Astrocyte of the cerebellum (primary cell): ENCODE results near the gene POMGNT1.

ENCODE experiments used
- DNase-seq: peaks from one replicate; pipeline ENCODE4 v3.0.0-alpha.2; 2011; ENCODE audit warnings: low read depth
- H3K4me3 ChIP-seq: 2 replicates; pipeline ENCODE4 v1.5.1; 2011; ENCODE audit warnings: mild to moderate bottlenecking, low read depth, low read length, moderate library complexity
- in situ Hi-C: cut with HindIII; loops from 2 replicates; pipeline ENCODE4 v1.10.0; 2017; ENCODE audit warnings: low sequenced_read_pairs
- TF ChIP-seq, protein P1 (sequence below): IDR thresholded peaks from 2 replicates; pipeline ENCODE4 v1.5.1; 2012; ENCODE audit warnings: low read length, low read depth, moderate library complexity, mild to moderate bottlenecking; ENCODE audit errors: missing control alignments

POMGNT1 gene

DNA sequence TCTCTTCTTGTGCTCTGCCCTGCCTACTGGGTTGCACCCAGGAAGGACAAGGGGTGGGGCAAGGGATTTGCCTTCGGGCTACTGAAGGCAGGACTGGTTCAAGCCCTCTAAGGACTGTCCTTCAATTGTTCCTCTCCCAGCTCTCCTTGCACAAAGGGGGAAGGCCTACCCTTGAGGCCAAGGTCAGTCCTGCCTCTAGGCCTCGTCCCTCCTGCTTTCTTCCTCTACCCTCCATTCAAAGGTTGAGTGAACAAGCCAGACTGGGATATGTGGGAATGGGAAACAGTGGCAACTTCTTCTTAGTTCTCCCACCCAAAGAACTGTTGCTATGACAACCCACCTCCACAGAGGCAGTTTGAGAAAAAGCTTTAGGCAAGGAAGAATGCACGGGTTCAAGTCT lies 7.6 kb upstream of the POMGNT1 start:
- in situ Hi-C loops = no loop called here
- no peak overlapping the region for H3K4me3 ChIP-seq
- TF ChIP-seq, protein P1, sequence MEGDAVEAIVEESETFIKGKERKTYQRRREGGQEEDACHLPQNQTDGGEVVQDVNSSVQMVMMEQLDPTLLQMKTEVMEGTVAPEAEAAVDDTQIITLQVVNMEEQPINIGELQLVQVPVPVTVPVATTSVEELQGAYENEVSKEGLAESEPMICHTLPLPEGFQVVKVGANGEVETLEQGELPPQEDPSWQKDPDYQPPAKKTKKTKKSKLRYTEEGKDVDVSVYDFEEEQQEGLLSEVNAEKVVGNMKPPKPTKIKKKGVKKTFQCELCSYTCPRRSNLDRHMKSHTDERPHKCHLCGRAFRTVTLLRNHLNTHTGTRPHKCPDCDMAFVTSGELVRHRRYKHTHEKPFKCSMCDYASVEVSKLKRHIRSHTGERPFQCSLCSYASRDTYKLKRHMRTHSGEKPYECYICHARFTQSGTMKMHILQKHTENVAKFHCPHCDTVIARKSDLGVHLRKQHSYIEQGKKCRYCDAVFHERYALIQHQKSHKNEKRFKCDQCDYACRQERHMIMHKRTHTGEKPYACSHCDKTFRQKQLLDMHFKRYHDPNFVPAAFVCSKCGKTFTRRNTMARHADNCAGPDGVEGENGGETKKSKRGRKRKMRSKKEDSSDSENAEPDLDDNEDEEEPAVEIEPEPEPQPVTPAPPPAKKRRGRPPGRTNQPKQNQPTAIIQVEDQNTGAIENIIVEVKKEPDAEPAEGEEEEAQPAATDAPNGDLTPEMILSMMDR = no peak
- DNase-seq = no peak

GRCh38 chr1:46205141-46205540 lies 6.9 kb upstream of the POMGNT1 start:
- in situ Hi-C loops = no loop called here
- no peak overlapping the region for H3K4me3 ChIP-seq
- no peak for DNase-seq
- TF ChIP-seq, protein P1 = no peak

DNA sequence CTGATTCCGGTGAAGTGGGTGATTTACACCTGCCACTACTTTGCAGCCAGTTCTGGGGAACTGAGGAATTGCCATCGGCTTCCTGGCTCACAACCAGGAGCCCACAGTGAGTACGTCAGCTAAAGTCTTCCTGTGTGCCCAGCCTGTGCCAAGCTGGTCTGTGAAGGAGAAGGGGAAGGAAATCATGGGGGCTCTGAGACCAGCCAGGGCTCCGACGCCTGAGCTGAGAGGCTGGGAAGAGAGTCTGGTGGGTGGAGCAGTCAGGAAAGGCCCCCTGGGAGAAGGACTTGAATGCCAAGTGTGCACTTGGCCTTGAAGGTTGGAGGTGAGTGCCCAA lies 6.1 kb upstream of the POMGNT1 start:
- in situ Hi-C loops = no loop called here
- H3K4me3 ChIP-seq = peak overlapping the region; percentile 80
- DNase-seq = no peak
- TF ChIP-seq, protein P1 = no peak

GRCh38 chr1:46203738-46204405 lies 5.6 kb upstream of the POMGNT1 start:
- peak overlapping the region; percentile 80 for H3K4me3 ChIP-seq
- TF ChIP-seq, protein P1 = no peak
- no peak for DNase-seq
- in situ Hi-C loops = no loop called here

- no peak for DNase-seq
- in situ Hi-C loops = loop anchor here (5.0 kb wide), 1 partner anchor 73 kb away; no protein-coding TSS in a partner anchor
- TF ChIP-seq, protein P1 = no peak
- no peak overlapping the region for H3K4me3 ChIP-seq
Observed at GRCh38 chr1:46199233-46199749, 1.1 kb upstream of the POMGNT1 start.

GRCh38 chr1:46197560-46197963 lies 672 bp downstream of the POMGNT1 start:
- TF ChIP-seq, protein P1 = no peak
- H3K4me3 ChIP-seq = peak overlapping the region; percentile 87
- no peak for DNase-seq
- in situ Hi-C loops = loop anchor here (5.0 kb wide), 1 partner anchor 75 kb away; no protein-coding TSS in a partner anchor

DNA sequence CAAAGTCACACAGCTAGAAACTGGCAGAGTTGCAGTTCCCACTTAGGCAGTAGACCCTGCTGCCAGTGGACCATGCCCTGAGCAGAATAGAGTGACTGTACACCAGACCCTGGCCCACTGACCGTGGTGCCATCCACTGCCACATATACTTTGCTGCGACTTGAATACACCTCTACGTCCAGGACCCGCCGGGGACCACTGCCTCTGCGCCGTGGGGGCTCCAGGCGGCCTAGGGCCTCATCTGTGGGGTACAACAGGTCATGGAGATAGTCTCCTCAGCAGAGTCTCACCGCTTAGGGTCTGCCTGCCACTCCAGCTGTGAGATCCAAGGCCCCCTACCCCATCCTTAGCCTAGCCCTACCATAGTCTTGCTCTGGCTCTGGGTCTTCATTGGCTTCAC lies 1.6 kb downstream of the POMGNT1 start:
- TF ChIP-seq, protein P1 = no peak
- in situ Hi-C loops = loop anchor here (5.0 kb wide), 1 partner anchor 76 kb away; no protein-coding TSS in a partner anchor
- H3K4me3 ChIP-seq = no peak overlapping the region
- DNase-seq = no peak
